Neuronal stem cell (in vitro differentiated cells): ENCODE results near the gene GIGYF2.

Experiments used
- DNase-seq: peaks from one replicate; pipeline ENCODE4 v3.0.0-alpha.2; 2013; ENCODE audit warnings: low spot score
- H2AFZ ChIP-seq: one replicate; pipeline ENCODE4 v1.6.1; 2013; ENCODE audit warnings: mild to moderate bottlenecking, low read length, inconsistent platforms
- H2AK5ac ChIP-seq: 2 replicates; pipeline ENCODE4 v1.6.1; 2013; ENCODE audit warnings: low read depth, mild to moderate bottlenecking, inconsistent platforms, low read length, moderate library complexity, mixed read lengths
- H2BK120ac ChIP-seq: 2 replicates; pipeline ENCODE4 v1.6.1; 2013; ENCODE audit warnings: low read depth, mild to moderate bottlenecking, inconsistent platforms, low read length, moderate library complexity, mixed read lengths
- H2BK12ac ChIP-seq: one replicate; pipeline ENCODE4 v1.6.1; 2013; ENCODE audit warnings: low read length, inconsistent platforms
- H2BK15ac ChIP-seq: 2 replicates; pipeline ENCODE4 v1.6.1; 2013; ENCODE audit warnings: mild to moderate bottlenecking, low read length, inconsistent platforms, mixed read lengths
- H2BK5ac ChIP-seq: one replicate; pipeline ENCODE4 v1.6.1; 2013; ENCODE audit warnings: inconsistent platforms, mild to moderate bottlenecking, low read length, moderate library complexity
- H3K14ac ChIP-seq: one replicate; pipeline ENCODE4 v1.6.1; 2013; ENCODE audit warnings: low read length, inconsistent platforms
- H3K18ac ChIP-seq: 2 replicates; pipeline ENCODE4 v1.6.1; 2013; ENCODE audit warnings: low read length, inconsistent platforms
- H3K23ac ChIP-seq: 2 replicates; pipeline ENCODE4 v1.6.1; 2013; ENCODE audit warnings: low read depth, mild to moderate bottlenecking, mixed read lengths, low read length, inconsistent platforms; ENCODE audit not compliant: poor library complexity
- H3K27ac ChIP-seq: replicated peaks from 3 replicates; pipeline ENCODE4 v1.5.1; 2013; ENCODE audit warnings: low read length, inconsistent platforms
- H3K27me3 ChIP-seq, 3 experiments: 2 replicates each; pipeline ENCODE4 v1.6.1; 2013; ENCODE audit warnings: low read length in 3 of 3, mild to moderate bottlenecking in 2 of 3, inconsistent platforms in 1 of 3, low read depth in 1 of 3, mixed read lengths in 1 of 3, moderate library complexity in 1 of 3; ENCODE audit not compliant: control insufficient read depth in 3 of 3, insufficient read depth in 3 of 3
- H3K36me3 ChIP-seq, 2 donors: replicated peaks in 1 of 2; 2 replicates each; pipeline ENCODE4 v1.6.1; 2013; ENCODE audit warnings: low read length in 2 of 2; ENCODE audit not compliant: control insufficient read depth in 2 of 2, insufficient read depth in 2 of 2
- H3K4ac ChIP-seq: 2 replicates; pipeline ENCODE4 v1.6.1; 2013; ENCODE audit warnings: inconsistent platforms, mild to moderate bottlenecking, low read length, moderate library complexity
- H3K4me1 ChIP-seq, 2 donors: 1 replicate in 1 of 2; 2 replicates in 1 of 2; pipeline ENCODE4 v1.6.1; 2013; ENCODE audit warnings: low read length in 2 of 2, low read depth in 1 of 2; ENCODE audit not compliant: control insufficient read depth in 2 of 2, insufficient read depth in 1 of 2
- H3K4me2 ChIP-seq: one replicate; pipeline ENCODE4 v1.6.1; 2013; ENCODE audit warnings: mild to moderate bottlenecking, low read length, inconsistent platforms; ENCODE audit not compliant: insufficient read depth, poor library complexity, severe bottlenecking
- H3K4me3 ChIP-seq, 2 donors: 2 replicates each; pipeline ENCODE4 v1.5.1; 2013; ENCODE audit warnings: low read length in 2 of 2, mild to moderate bottlenecking in 2 of 2, inconsistent platforms in 1 of 2, moderate library complexity in 1 of 2
- H3K79me1 ChIP-seq: one replicate; pipeline ENCODE4 v1.6.1; 2013; ENCODE audit warnings: low read depth, mild to moderate bottlenecking, inconsistent platforms, low read length, moderate library complexity
- H3K9ac ChIP-seq: one replicate; pipeline ENCODE4 v1.6.1; 2013; ENCODE audit warnings: mild to moderate bottlenecking, low read depth, low read length, inconsistent platforms; ENCODE audit not compliant: poor library complexity
- H3K9me3 ChIP-seq, 2 donors: replicated peaks in 1 of 2; 2 replicates each; pipeline versions ENCODE3 to v1.6.1; 2013; ENCODE audit warnings: low read length in 2 of 2, mild to moderate bottlenecking in 2 of 2, inconsistent platforms in 1 of 2, low read depth in 1 of 2, mixed read lengths in 1 of 2, moderate library complexity in 1 of 2; ENCODE audit not compliant: control insufficient read depth in 2 of 2, insufficient read depth in 1 of 2
- H4K8ac ChIP-seq: one replicate; pipeline ENCODE4 v1.6.1; 2013; ENCODE audit warnings: low read depth, mild to moderate bottlenecking, inconsistent platforms, low read length, moderate library complexity
- H4K91ac ChIP-seq: one replicate; pipeline ENCODE4 v1.6.1; 2013; ENCODE audit warnings: low read length, low read depth, mild to moderate bottlenecking, inconsistent platforms; ENCODE audit not compliant: poor library complexity
- WGBS, 2 donors: extraction: QIAGEN DNeasy Blood & Tissue Kit; methylation state at CpG; one replicate each; pipeline ENCODE4 v1.1.7; 2013; ENCODE audit warnings: missing lambda C conversion rate in 2 of 2, mixed read lengths in 1 of 2; ENCODE audit not compliant: insufficient read length in 2 of 2, insufficient replicate concordance in 1 of 2; ENCODE audit errors: extremely low coverage in 2 of 2; 5-methylcytosine and 5-hydroxymethylcytosine counted together

GIGYF2 gene

DNA sequence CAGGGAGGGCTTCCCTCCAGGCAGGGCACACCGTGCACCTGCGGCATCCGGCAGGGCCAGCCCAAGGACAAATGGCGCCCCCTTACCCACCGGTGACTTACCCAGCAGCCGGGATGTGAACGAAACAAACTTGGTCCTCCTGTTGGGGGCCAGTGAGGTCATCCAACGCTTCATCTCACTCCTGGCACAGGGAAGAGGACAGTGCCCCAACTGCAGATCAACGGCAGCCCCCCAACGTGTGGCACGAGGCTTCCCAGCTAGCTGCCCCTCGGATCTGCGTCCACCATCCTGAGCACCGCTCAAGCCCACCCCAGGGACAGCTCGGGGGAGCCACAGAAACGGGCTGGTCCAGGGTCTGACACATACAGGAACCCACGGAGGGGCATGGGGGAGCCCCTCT, 185.0 kb downstream of the GIGYF2 start:
- Histone ChIP-seq H3K9ac (no peak overlapping the region), H3K79me1 (no peaks in the 10 kb centered on the region), H2BK12ac (no peak overlapping the region), H2BK5ac (no peak overlapping the region), H3K14ac (no peak overlapping the region), H2AFZ (no peak overlapping the region), H2AK5ac (no peak overlapping the region), H2BK15ac (no peak overlapping the region), H4K8ac (no peak overlapping the region), H3K27me3 (peaks cover 0 to 10% (median 4%) of the 10 kb centered on the region in 3 experiments), H3K4me3 (no peak overlapping the region), H3K27ac (no peak overlapping the region), H3K23ac (peak overlapping the region; percentile 3), H3K4ac (no peak overlapping the region), H3K9me3 (peaks cover 0 to 6% of the 10 kb centered on the region in 2 donors), H3K36me3 (no peaks in the 10 kb centered on the region), H3K4me2 (no peak overlapping the region), H3K18ac (no peak overlapping the region), H3K4me1 (no peaks in the 10 kb centered on the region), H4K91ac (no peak overlapping the region), H2BK120ac (no peak overlapping the region)
- no peak for DNase-seq
- no CpG with 5 or more reads among the region's 17 CpGs for WGBS, 2 donors

DNA sequence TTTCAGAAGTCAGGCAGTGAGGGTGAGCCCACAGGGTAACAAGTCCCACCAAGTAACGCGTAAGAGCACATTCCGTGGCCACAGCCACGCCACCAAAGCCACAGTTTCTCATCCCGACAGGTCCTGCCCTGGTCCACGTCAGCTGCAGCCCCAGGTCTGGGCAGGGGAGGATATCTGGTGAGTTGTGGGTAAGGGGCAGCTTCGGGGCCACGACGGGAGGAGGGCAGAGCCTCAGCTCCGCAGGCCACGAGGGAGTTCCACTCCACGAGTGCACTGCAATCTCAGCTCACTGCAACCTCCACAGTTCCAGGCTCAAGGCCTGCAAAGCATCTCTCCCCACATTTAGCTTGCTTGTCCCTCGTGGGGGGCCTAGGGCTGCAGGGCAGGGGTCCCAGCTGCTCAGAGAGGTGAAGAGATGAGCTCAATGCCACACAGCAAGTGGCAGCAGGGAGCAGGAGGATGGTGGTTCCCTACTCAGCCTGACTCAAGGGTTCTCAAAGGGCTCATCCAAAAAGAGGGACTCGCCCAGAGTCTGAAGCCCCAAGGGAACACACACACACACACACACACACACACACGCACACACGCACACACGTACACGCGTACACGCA, 185.5 kb downstream of the GIGYF2 start:
- no CpG with 5 or more reads among the region's 20 CpGs for WGBS, 2 donors
- no peaks in the 10 kb centered on the region for H3K36me3 ChIP-seq
- no peak overlapping the region for H2BK15ac ChIP-seq
- no peak overlapping the region for H2AFZ ChIP-seq
- H3K14ac ChIP-seq, result peak overlapping the region; percentile 75
- H2BK12ac ChIP-seq, result no peak overlapping the region
- H2BK5ac ChIP-seq, result no peak overlapping the region
- no peak overlapping the region for H3K9ac ChIP-seq
- H3K4me2 ChIP-seq, result no peak overlapping the region
- H3K18ac ChIP-seq, result no peak overlapping the region
- H2AK5ac ChIP-seq, result peak overlapping the region; percentile 47
- H3K4ac ChIP-seq, result no peak overlapping the region
- peaks cover 0 to 5% (median 0%) of the 10 kb centered on the region in 3 experiments for H3K27me3 ChIP-seq
- no peak overlapping the region for H2BK120ac ChIP-seq
- H3K9me3 ChIP-seq, result peaks cover 0 to 6% of the 10 kb centered on the region in 2 donors
- no peaks in the 10 kb centered on the region for H3K79me1 ChIP-seq
- H3K4me1 ChIP-seq, result no peaks in the 10 kb centered on the region
- H3K23ac ChIP-seq, result peak overlapping the region; percentile 3
- H3K27ac ChIP-seq, result no peak overlapping the region
- H3K4me3 ChIP-seq, result peak overlapping the region in 1 of 2 donors; percentile 24
- no peak overlapping the region for H4K91ac ChIP-seq
- DNase-seq, result no peak
- H4K8ac ChIP-seq, result peak overlapping the region; percentile 48

DNA sequence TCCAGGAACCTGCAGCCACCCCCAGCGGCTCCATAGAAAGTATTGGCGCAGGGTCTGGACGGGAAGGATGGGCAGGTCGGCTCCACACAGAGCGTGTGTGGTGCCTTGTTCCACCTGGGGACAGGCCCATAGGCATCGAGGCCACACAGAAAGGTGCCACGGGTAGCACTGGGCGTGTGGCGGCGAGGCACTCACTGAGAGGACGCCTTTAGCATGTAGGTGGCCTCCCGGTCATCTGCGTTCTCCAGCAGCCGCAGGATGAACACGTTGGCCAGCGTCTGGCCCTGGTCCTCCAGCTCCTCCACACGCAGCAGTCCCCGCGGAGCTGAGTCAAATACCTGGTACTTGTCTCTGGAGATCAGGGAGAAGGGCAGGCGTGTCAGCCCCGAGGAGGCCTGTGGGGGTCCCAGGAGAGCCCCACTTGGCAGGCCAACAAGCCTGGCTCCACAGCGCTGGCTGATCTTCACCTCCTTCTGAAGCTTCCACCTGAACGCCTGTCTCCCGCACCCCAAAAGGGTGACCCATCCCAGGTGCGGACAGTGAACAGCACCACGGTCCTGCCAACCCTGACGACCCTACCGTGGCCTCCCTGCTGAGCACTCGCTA, 186.1 kb downstream of the GIGYF2 start:
- Histone ChIP-seq H3K23ac (peak overlapping the region; percentile 3), H2AFZ (no peak overlapping the region), H3K79me1 (no peaks in the 10 kb centered on the region), H3K9ac (no peak overlapping the region), H3K4ac (no peak overlapping the region), H3K4me2 (no peak overlapping the region), H3K36me3 (no peaks in the 10 kb centered on the region), H3K27me3 (no peaks in the 10 kb centered on the region), H4K91ac (no peak overlapping the region), H3K4me1 (no peaks in the 10 kb centered on the region), H2BK15ac (no peak overlapping the region), H3K14ac (peak overlapping the region; percentile 64), H3K4me3 (peak overlapping the region in 1 of 2 donors; percentile 3), H3K27ac (no peak overlapping the region), H3K18ac (peak overlapping the region; percentile 0), H2AK5ac (peak overlapping the region; percentile 47), H3K9me3 (peaks cover 0 to 6% of the 10 kb centered on the region in 2 donors), H4K8ac (peak overlapping the region; percentile 94), H2BK5ac (no peak overlapping the region), H2BK120ac (no peak overlapping the region), H2BK12ac (no peak overlapping the region)
- no CpG with 5 or more reads among the region's 29 CpGs for WGBS, 2 donors
- no peak for DNase-seq

DNA sequence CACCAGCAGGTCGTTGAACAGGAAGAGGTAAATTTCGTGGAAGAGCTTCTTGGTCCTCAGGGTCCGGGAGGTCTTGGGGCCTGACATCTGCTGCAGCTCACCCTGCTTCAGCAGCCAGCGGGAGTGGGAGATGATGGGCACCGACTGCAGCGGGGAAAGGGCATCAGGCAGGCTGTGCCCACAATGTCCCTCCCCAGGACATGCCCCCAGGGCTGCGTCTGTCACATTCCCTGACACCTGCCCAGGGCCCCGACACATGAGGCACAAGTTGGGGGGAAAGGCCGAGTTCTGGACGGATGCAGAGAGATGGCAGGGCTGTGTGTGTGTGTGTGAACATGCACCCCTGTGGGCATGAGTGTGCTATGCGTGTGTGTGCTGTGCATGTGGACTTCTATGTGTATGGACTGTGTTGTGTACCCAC, 186.9 kb downstream of the GIGYF2 start:
- Histone ChIP-seq H3K9ac (peak overlapping the region; percentile 1), H2BK5ac (no peak overlapping the region), H3K79me1 (no peaks in the 10 kb centered on the region), H2AFZ (no peak overlapping the region), H3K4ac (no peak overlapping the region), H3K4me2 (no peak overlapping the region), H3K9me3 (peaks cover 0 to 6% of the 10 kb centered on the region in 2 donors), H4K8ac (no peak overlapping the region), H3K36me3 (no peaks in the 10 kb centered on the region), H3K23ac (peak overlapping the region; percentile 1), H3K4me3 (peak overlapping the region in 1 of 2 donors; percentile 24), H2BK15ac (no peak overlapping the region), H2AK5ac (no peak overlapping the region), H3K27me3 (no peaks in the 10 kb centered on the region), H4K91ac (no peak overlapping the region), H3K4me1 (no peaks in the 10 kb centered on the region), H3K14ac (no peak overlapping the region), H3K27ac (no peak overlapping the region), H3K18ac (peak overlapping the region; percentile 21), H2BK120ac (no peak overlapping the region), H2BK12ac (no peak overlapping the region)
- WGBS, 2 donors, result no CpG with 5 or more reads among the region's 11 CpGs
- DNase-seq, result no peak
